Stimulated activated CD4-positive, alpha-beta T cell treated with anti-CD3 and anti-CD28 coated beads, TNF-alpha, amount 100 ng/mL, for 48 hours (primary cell): ENCODE data around the gene THRB.

Experiments used
- DNase-seq, 3 donors: peaks; one replicate each; pipeline ENCODE4 v3.0.0-alpha.2; 2020; ENCODE audit warnings: low read depth in 3 of 3

The THRB gene

GRCh38 chr3:24184528-24185176, 310.0 kb downstream of the THRB start:
- DNase-seq, result no peak

GRCh38 chr3:24182756-24183155, 311.9 kb downstream of the THRB start:
- no peak for DNase-seq

GRCh38 chr3:24181256-24181655, 313.4 kb downstream of the THRB start:
- no peak for DNase-seq

- no peak for DNase-seq
These were observed 314.0 kb downstream of the THRB start for GRCh38 chr3:24180616-24181015.

GRCh38 chr3:24177201-24177600, 317.4 kb downstream of the THRB start:
- no peak for DNase-seq

- DNase-seq, result no peak
These were observed 320.0 kb downstream of the THRB start for GRCh38 chr3:24174614-24175013.

- DNase-seq, result no peak
These were observed 325.7 kb downstream of the THRB start for GRCh38 chr3:24168977-24169376.

- DNase-seq, result no peak
These were observed 327.2 kb downstream of the THRB start for GRCh38 chr3:24167429-24167828.

- DNase-seq, result no peak
These were observed 328.1 kb downstream of the THRB start for GRCh38 chr3:24166515-24166914.

GRCh38 chr3:24165603-24165982, 329.1 kb downstream of the THRB start:
- DNase-seq, result no peak

- no peak for DNase-seq
These were observed 329.6 kb downstream of the THRB start for GRCh38 chr3:24164967-24165602.

GRCh38 chr3:24162929-24163328, 331.7 kb downstream of the THRB start:
- no peak for DNase-seq

- DNase-seq, result no peak
These were observed 332.8 kb downstream of the THRB start for GRCh38 chr3:24161841-24162240.

- DNase-seq, result no peak
These were observed 334.1 kb downstream of the THRB start for GRCh38 chr3:24160424-24161095.

GRCh38 chr3:24158761-24159454, 335.7 kb downstream of the THRB start:
- no peak for DNase-seq

GRCh38 chr3:24157106-24157505, 337.5 kb downstream of the THRB start:
- DNase-seq, result no peak

GRCh38 chr3:24156466-24156865, 338.2 kb downstream of the THRB start:
- DNase-seq, result no peak

- no peak for DNase-seq
These were observed 339.4 kb downstream of the THRB start for GRCh38 chr3:24155276-24155675.

- no peak for DNase-seq
These were observed 339.9 kb downstream of the THRB start for GRCh38 chr3:24154781-24155180.

GRCh38 chr3:24154013-24154695, 340.5 kb downstream of the THRB start:
- DNase-seq, result no peak

GRCh38 chr3:24151594-24151993, 343.1 kb downstream of the THRB start:
- DNase-seq, result no peak

- DNase-seq, result no peak
These were observed 345.6 kb downstream of the THRB start for GRCh38 chr3:24149032-24149431.
